HepG2 (cell line): ENCODE data around the gene C11orf68. TPM values are rescaled to one million over a fixed set of nuclear protein-coding genes. Genes with fewer than 3 reads are reported as not detected.

ENCODE experiments used
- FOXA3 ChIP-seq: IDR thresholded peaks from 2 replicates; pipeline ENCODE4 v1.6.1; 2016; ENCODE audit warnings: missing genetic modification reagents, missing compliant biosample characterization
- GATA4 ChIP-seq: sonication (generic); IDR thresholded peaks from 2 replicates; pipeline ENCODE4 v1.6.1; 2016; ENCODE audit warnings: antibody characterized with exemption, low read depth, borderline replicate concordance
- HMGA1 ChIP-seq: sonication (generic); formaldehyde crosslinking; conservative IDR thresholded peaks from 2 replicates; pipeline ENCODE4 v1.4.0; 2020; ENCODE audit warnings: missing genetic modification reagents
- MTF1 ChIP-seq: sonication (generic); formaldehyde crosslinking; IDR thresholded peaks from 2 replicates; pipeline ENCODE4 v1.5.0; 2020; ENCODE audit warnings: missing genetic modification reagents
- NR2F1 ChIP-seq, 2 experiments: fragments of 450-650 bp in 1 of 2; formaldehyde crosslinking in 1 of 2; IDR thresholded peaks; 2 replicates each; pipeline versions ENCODE4 v1.5.0 to v1.6.1; 2016 to 2020; ENCODE audit warnings: mild to moderate bottlenecking in 1 of 2, missing compliant biosample characterization in 1 of 2, missing genetic modification reagents in 1 of 2, moderate library complexity in 1 of 2
- RBAK ChIP-seq: sonication (generic); formaldehyde crosslinking; IDR thresholded peaks from 2 replicates; pipeline ENCODE4 v1.5.1; 2020; ENCODE audit warnings: mild to moderate bottlenecking, missing genetic modification reagents
- REL ChIP-seq: sonication (generic); formaldehyde crosslinking; conservative IDR thresholded peaks from 2 replicates; pipeline ENCODE4 v1.8.0; 2022; ENCODE audit warnings: mild to moderate bottlenecking, missing genetic modification reagents, moderate library complexity
- TBP ChIP-seq: sonication (generic); formaldehyde crosslinking; IDR thresholded peaks from 2 replicates; pipeline ENCODE4 v1.5.0; 2020; ENCODE audit warnings: missing genetic modification reagents
- TBX2 ChIP-seq: sonication (generic); formaldehyde crosslinking; IDR thresholded peaks from 2 replicates; pipeline ENCODE4 v1.5.0; 2020; ENCODE audit warnings: missing genetic modification reagents, mild to moderate bottlenecking, borderline replicate concordance
- TCF12 ChIP-seq, 2 experiments: fragments of 450-650 bp in 1 of 2; sonication (generic) in 1 of 2; formaldehyde crosslinking in 1 of 2; IDR thresholded peaks; 2 replicates each; pipeline versions ENCODE4 v1.6.1 to v1.8.0; 2017 to 2022; ENCODE audit warnings: antibody characterized with exemption in 1 of 2, mild to moderate bottlenecking in 1 of 2, missing genetic modification reagents in 1 of 2, moderate library complexity in 1 of 2
- TCF7 ChIP-seq: sonication (generic); IDR thresholded peaks from 2 replicates; pipeline ENCODE4 v1.6.1; 2016; ENCODE audit warnings: antibody characterized with exemption, low read depth
- ZFP36L1 ChIP-seq: sonication (generic); formaldehyde crosslinking; IDR thresholded peaks from 2 replicates; pipeline ENCODE4 v1.8.0; 2022; ENCODE audit warnings: mild to moderate bottlenecking, missing genetic modification reagents, moderate library complexity
- ZNF33A ChIP-seq: sonication (generic); formaldehyde crosslinking; IDR thresholded peaks from 2 replicates; pipeline ENCODE4 v1.5.1; 2020; ENCODE audit warnings: missing genetic modification reagents, mild to moderate bottlenecking, moderate library complexity, borderline replicate concordance
- ZNF431 ChIP-seq: sonication (generic); formaldehyde crosslinking; IDR thresholded peaks from 2 replicates; pipeline ENCODE4 v1.9.0; 2022; ENCODE audit warnings: missing genetic modification reagents, low read depth, mild to moderate bottlenecking, borderline replicate concordance
- ZNF674 ChIP-seq: sonication (generic); formaldehyde crosslinking; IDR thresholded peaks from 2 replicates; pipeline ENCODE4 v1.5.0; 2020; ENCODE audit warnings: low read depth, mild to moderate bottlenecking, missing genetic modification reagents
- ZSCAN31 ChIP-seq: sonication (generic); formaldehyde crosslinking; IDR thresholded peaks from 2 replicates; pipeline ENCODE4 v1.5.0; 2020; ENCODE audit warnings: low read depth, mild to moderate bottlenecking, missing genetic modification reagents
- polyA plus RNA-seq, 8 experiments: library from polyadenylated mRNA; depleted of rRNA in 3 of 8; stranded (reverse) in 7 of 8; unstranded in 1 of 8; fragments of >200 nt; fragmentation: Illumina TruSeq in 4 of 8; extraction: Trizol in 4 of 8; gene quantifications; 2 replicates each; pipeline versions ENCODE4 v1.2.1 to v1.2.3, GENCODE V29; 2011 to 2016; ENCODE audit warnings: low read depth in 4 of 8, missing spikeins in 1 of 8, mixed read lengths in 1 of 8; ENCODE audit not compliant: insufficient read depth in 1 of 8
- total RNA-seq, 5 experiments: library from RNA; depleted of rRNA; stranded (reverse); fragments of >200 nt; fragmentation: Illumina TruSeq; extraction: Trizol; gene quantifications; 2 replicates each; pipeline ENCODE4 v1.2.3, GENCODE V29; 2016; ENCODE audit warnings: low read depth in 1 of 5
- TF ChIP-seq, protein P1 (sequence below): fragments of 450-650 bp; IDR thresholded peaks from 2 replicates; pipeline ENCODE4 v1.6.1; 2017
- TF ChIP-seq, protein P2 (sequence below): sonication (generic); formaldehyde crosslinking; IDR thresholded peaks from 2 replicates; pipeline ENCODE4 v1.4.0; 2020; ENCODE audit warnings: mild to moderate bottlenecking, missing genetic modification reagents
- TF ChIP-seq, protein P3 (sequence below): sonication (generic); formaldehyde crosslinking; IDR thresholded peaks from 2 replicates; pipeline ENCODE4 v1.4.0; 2020; ENCODE audit warnings: missing genetic modification reagents
- TF ChIP-seq, protein P4 (sequence below): sonication (generic); formaldehyde crosslinking; conservative IDR thresholded peaks from 2 replicates; pipeline ENCODE4 v1.4.0; 2020; ENCODE audit warnings: missing genetic modification reagents

Gene C11orf68
- total and polyA plus RNA-seq, 2 of the 13 experiments (the other 11 are each of a cell fraction or from before 2014, with no cell fraction given): 8.4 to 28.3 TPM

DNA sequence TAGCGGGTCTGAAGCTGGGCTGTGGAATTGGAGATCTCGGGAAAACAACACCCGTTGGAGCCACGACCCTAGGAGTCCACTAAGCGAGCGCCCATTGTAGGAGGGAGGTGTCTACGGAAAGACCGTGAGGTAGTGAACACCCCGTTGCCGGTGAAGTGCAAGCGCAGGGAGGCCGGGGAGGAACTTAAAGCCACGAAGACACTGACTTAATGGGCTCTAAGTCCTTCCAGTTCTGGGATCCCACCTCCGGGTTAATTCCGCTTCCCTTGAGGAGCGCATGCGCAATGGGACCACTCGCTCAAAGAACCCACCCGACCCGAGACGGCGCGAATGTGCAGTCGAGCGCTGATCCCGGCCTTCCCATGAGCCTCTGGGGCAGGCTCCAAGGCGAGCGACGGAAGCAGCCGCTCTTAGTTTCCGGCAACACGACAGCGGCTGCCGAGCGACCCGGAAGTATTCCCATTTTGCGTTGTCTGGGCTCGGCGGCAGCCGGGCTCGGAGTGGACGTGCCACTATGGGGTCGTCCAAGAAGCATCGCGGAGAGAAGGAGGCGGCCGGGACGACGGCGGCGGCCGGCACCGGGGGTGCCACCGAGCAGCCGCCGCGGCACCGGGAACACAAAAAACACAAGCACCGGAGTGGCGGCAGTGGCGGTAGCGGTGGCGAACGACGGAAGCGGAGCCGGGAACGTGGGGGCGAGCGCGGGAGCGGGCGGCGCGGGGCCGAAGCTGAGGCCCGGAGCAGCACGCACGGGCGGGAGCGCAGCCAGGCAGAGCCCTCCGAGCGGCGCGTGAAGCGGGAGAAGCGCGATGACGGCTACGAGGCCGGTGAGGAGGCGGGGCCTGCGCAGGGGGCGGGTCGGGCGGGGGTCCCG lies 42.6 kb upstream of the C11orf68 start, which contains the start of gene SART1 (continued):
- TF ChIP-seq ZNF431 (CRISPR knock-in tag) (no peak), MTF1 (CRISPR knock-in tag) (no peak), ZNF33A (no peak), TBX2 (CRISPR knock-in tag) (peak; percentile 87), ZFP36L1 (CRISPR knock-in tag) (0 out of 2 replicates have a peak, but pooled peaks have one; percentile 35), ZNF674 (CRISPR knock-in tag) (no peak), TBP (CRISPR knock-in tag) (no peak), RBAK (no peak), GATA4 (no peak; the same call in 1 of the 2 replicates), TCF12 (IDR thresholded peaks at IDR 0.05) (no peak), TCF12 (CRISPR knock-in tag; IDR thresholded peaks at IDR 0.05) (peak; percentile 86), REL (CRISPR knock-in tag) (no peak), HMGA1 (CRISPR knock-in tag) (no peak), NR2F1 (CRISPR knock-in tag; IDR thresholded peaks at IDR 0.05) (no peak), FOXA3 (CRISPR knock-in tag) (peak; percentile 60), ZSCAN31 (peak; percentile 82; the same call in 1 of the 2 replicates), TCF7 (no peak)
- TF ChIP-seq, protein P1, sequence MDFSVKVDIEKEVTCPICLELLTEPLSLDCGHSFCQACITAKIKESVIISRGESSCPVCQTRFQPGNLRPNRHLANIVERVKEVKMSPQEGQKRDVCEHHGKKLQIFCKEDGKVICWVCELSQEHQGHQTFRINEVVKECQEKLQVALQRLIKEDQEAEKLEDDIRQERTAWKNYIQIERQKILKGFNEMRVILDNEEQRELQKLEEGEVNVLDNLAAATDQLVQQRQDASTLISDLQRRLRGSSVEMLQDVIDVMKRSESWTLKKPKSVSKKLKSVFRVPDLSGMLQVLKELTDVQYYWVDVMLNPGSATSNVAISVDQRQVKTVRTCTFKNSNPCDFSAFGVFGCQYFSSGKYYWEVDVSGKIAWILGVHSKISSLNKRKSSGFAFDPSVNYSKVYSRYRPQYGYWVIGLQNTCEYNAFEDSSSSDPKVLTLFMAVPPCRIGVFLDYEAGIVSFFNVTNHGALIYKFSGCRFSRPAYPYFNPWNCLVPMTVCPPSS: no peak
- TF ChIP-seq, protein P2, sequence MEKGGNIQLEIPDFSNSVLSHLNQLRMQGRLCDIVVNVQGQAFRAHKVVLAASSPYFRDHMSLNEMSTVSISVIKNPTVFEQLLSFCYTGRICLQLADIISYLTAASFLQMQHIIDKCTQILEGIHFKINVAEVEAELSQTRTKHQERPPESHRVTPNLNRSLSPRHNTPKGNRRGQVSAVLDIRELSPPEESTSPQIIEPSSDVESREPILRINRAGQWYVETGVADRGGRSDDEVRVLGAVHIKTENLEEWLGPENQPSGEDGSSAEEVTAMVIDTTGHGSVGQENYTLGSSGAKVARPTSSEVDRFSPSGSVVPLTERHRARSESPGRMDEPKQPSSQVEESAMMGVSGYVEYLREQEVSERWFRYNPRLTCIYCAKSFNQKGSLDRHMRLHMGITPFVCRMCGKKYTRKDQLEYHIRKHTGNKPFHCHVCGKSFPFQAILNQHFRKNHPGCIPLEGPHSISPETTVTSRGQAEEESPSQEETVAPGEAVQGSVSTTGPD: no peak
- TF ChIP-seq, protein P3, sequence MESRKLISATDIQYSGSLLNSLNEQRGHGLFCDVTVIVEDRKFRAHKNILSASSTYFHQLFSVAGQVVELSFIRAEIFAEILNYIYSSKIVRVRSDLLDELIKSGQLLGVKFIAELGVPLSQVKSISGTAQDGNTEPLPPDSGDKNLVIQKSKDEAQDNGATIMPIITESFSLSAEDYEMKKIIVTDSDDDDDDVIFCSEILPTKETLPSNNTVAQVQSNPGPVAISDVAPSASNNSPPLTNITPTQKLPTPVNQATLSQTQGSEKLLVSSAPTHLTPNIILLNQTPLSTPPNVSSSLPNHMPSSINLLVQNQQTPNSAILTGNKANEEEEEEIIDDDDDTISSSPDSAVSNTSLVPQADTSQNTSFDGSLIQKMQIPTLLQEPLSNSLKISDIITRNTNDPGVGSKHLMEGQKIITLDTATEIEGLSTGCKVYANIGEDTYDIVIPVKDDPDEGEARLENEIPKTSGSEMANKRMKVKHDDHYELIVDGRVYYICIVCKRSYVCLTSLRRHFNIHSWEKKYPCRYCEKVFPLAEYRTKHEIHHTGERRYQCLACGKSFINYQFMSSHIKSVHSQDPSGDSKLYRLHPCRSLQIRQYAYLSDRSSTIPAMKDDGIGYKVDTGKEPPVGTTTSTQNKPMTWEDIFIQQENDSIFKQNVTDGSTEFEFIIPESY (CRISPR knock-in tag): no peak
- TF ChIP-seq, protein P4, sequence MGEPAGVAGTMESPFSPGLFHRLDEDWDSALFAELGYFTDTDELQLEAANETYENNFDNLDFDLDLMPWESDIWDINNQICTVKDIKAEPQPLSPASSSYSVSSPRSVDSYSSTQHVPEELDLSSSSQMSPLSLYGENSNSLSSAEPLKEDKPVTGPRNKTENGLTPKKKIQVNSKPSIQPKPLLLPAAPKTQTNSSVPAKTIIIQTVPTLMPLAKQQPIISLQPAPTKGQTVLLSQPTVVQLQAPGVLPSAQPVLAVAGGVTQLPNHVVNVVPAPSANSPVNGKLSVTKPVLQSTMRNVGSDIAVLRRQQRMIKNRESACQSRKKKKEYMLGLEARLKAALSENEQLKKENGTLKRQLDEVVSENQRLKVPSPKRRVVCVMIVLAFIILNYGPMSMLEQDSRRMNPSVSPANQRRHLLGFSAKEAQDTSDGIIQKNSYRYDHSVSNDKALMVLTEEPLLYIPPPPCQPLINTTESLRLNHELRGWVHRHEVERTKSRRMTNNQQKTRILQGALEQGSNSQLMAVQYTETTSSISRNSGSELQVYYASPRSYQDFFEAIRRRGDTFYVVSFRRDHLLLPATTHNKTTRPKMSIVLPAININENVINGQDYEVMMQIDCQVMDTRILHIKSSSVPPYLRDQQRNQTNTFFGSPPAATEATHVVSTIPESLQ (CRISPR knock-in tag): no peak
